HCT116 (cell line): Measurements from ENCODE around the gene ZNF839. TPM values are rescaled to one million over a fixed set of nuclear protein-coding genes. Genes with fewer than 3 reads are reported as not detected.

Source experiments
- ATAC-seq: fragments of 200-7000 bp; cut with Tn5 transposase; 2 replicates; pipeline ENCODE4 v1.9.1; 2020; ENCODE audit warnings: mild to moderate bottlenecking, moderate library complexity
- BruUV-seq: library from RNA; stranded (reverse); fragments of 400-500 nt; replicated peaks from 2 replicates; lab custom pipeline; 2021; lab: Mats Ljungman, UMichigan
- CTCF ChIA-PET: fragments of 300-600 bp; sonication (Branson Sonifier 250); formaldehyde crosslinking; loops from one replicate; lab custom pipeline; 2021; ENCODE audit warnings: antibody characterized with exemption; lab: Charles Lee
- POLR2A ChIA-PET: fragments of 300-600, 350-600 bp; sonication (Branson Sonifier 250); formaldehyde crosslinking; loops from one replicate; lab custom pipeline; 2021; ENCODE audit warnings: antibody characterized with exemption; lab: Charles Lee
- RAD21 ChIA-PET, 2 experiments: fragments of 300-600 bp; sonication (Branson Sonifier 250); formaldehyde crosslinking; loops; one replicate each; lab custom pipeline; 2023; ENCODE audit warnings: low total read pairs in 2 of 2; ENCODE audit not compliant: uncharacterized antibody in 2 of 2, unreplicated experiment in 2 of 2, low non-redundant PET in 1 of 2; lab: Charles Lee
- DNase-seq: peaks from one replicate; pipeline ENCODE4 v3.0.0-alpha.2; 2010; ENCODE audit warnings: low read depth, low spot score
- H2AFZ ChIP-seq: fragments of 200-600 bp; shearing (Covaris generic), sonication (generic); 2 replicates; pipeline ENCODE4 v1.6.1; 2017; ENCODE audit warnings: low read depth, mixed run types, mixed read lengths, antibody characterized with exemption, low read length; ENCODE audit not compliant: poor library complexity, severe bottlenecking
- H3K27ac ChIP-seq: 2 replicates; pipeline ENCODE4 v1.5.1; 2012; ENCODE audit warnings: low read depth, low read length
- H3K27me3 ChIP-seq: fragments of 200-600 bp; sonication (generic); 2 replicates; pipeline ENCODE4 v1.6.1; 2016; ENCODE audit warnings: mixed run types, low read length, mixed read lengths; ENCODE audit not compliant: insufficient read depth
- H3K36me3 ChIP-seq, 2 experiments: fragments of 200-500 bp in 1 of 2; fragments of 200-600 bp in 1 of 2; sonication (Bioruptor generic) in 1 of 2; sonication (generic) in 1 of 2; 2 replicates each; pipeline versions ENCODE4 v1.5.1 to v1.6.1; 2014 to 2016; ENCODE audit warnings: low read length in 2 of 2, inconsistent platforms in 1 of 2, mixed read lengths in 1 of 2, mixed run types in 1 of 2; ENCODE audit not compliant: insufficient read depth in 2 of 2, control insufficient read depth in 1 of 2
- H3K4me1 ChIP-seq, 2 experiments: fragments of 200-600 bp in 1 of 2; sonication (generic) in 1 of 2; 2 replicates each; pipeline versions ENCODE4 v1.5.1 to v1.6.1; 2012 to 2017; ENCODE audit warnings: low read length in 2 of 2, inconsistent platforms in 1 of 2, mild to moderate bottlenecking in 1 of 2, mixed read lengths in 1 of 2, mixed run types in 1 of 2, moderate library complexity in 1 of 2; ENCODE audit not compliant: insufficient read depth in 2 of 2, control insufficient read depth in 1 of 2
- H3K4me2 ChIP-seq: fragments of 200-600 bp; sonication (generic); 2 replicates; pipeline ENCODE4 v1.6.1; 2017; ENCODE audit warnings: mixed run types, low read length, mixed read lengths
- H3K4me3 ChIP-seq, 2 experiments: fragments of 200-600 bp in 1 of 2; sonication (generic) in 1 of 2; replicated peaks in 1 of 2; 2 replicates each; pipeline ENCODE4 v1.5.1; 2011 to 2016; ENCODE audit warnings: low read length in 2 of 2, control low read depth in 1 of 2, low read depth in 1 of 2, mild to moderate bottlenecking in 1 of 2, mixed read lengths in 1 of 2, mixed run types in 1 of 2
- H3K79me2 ChIP-seq: fragments of 200-600 bp; sonication (generic); 2 replicates; pipeline ENCODE4 v1.6.1; 2017; ENCODE audit warnings: mild to moderate bottlenecking, mixed run types, low read length, moderate library complexity, mixed read lengths; ENCODE audit not compliant: insufficient read depth
- H3K9ac ChIP-seq: fragments of 200-600 bp; sonication (generic); 2 replicates; pipeline ENCODE4 v1.6.1; 2016; ENCODE audit warnings: low read length, mixed read lengths
- H3K9me2 ChIP-seq: fragments of 200-600 bp; sonication (generic), shearing (Covaris generic); 2 replicates; pipeline ENCODE4 v1.6.1; 2017; ENCODE audit warnings: mixed run types, mild to moderate bottlenecking, moderate library complexity; ENCODE audit not compliant: insufficient read depth
- H3K9me3 ChIP-seq, 2 experiments: fragments of 200-500 bp in 1 of 2; fragments of 200-600 bp in 1 of 2; sonication (Bioruptor generic) in 1 of 2; sonication (generic) in 1 of 2; 2 replicates each; pipeline ENCODE4 v1.6.1; 2014 to 2017; ENCODE audit warnings: low read length in 2 of 2, mixed read lengths in 2 of 2, inconsistent platforms in 1 of 2, low read depth in 1 of 2, mild to moderate bottlenecking in 1 of 2, mixed run types in 1 of 2, moderate library complexity in 1 of 2; ENCODE audit not compliant: control insufficient read depth in 1 of 2, insufficient read depth in 1 of 2
- H4K20me1 ChIP-seq: fragments of 200-600 bp; sonication (generic), shearing (Covaris generic); 2 replicates; pipeline ENCODE4 v1.6.1; 2017; ENCODE audit warnings: mixed run types, mild to moderate bottlenecking, moderate library complexity; ENCODE audit not compliant: insufficient read depth
- CEBPB ChIP-seq: IDR thresholded peaks from 2 replicates; pipeline ENCODE4 v1.6.1; 2012; ENCODE audit warnings: low read depth
- EGR1 ChIP-seq: IDR thresholded peaks from 2 replicates; pipeline ENCODE4 v1.6.1; 2012; ENCODE audit warnings: low read depth
- EZH2 ChIP-seq: fragments of 200-600 bp; sonication (generic); IDR thresholded peaks from 2 replicates; pipeline ENCODE4 v1.6.1; 2017; ENCODE audit warnings: antibody characterized with exemption, mixed run types
- YY1 ChIP-seq: IDR thresholded peaks from 2 replicates; pipeline ENCODE4 v1.6.1; 2011; ENCODE audit warnings: low read length, low read depth, moderate library complexity, mild to moderate bottlenecking; ENCODE audit not compliant: insufficient replicate concordance; ENCODE audit errors: extremely low read depth
- intact Hi-C: fragments of 100-400 bp; cut with micrococcal nuclease; formaldehyde crosslinking; loops from 2 replicates; pipeline ENCODE4 v1.10.0; 2022
- total RNA-seq: library from RNA; stranded (reverse); gene quantifications from one replicate; pipeline ENCODE4 v1.2.1, GENCODE V29; 2021; ENCODE audit not compliant: unreplicated experiment
- TF ChIP-seq, protein P1 (sequence below), 3 experiments: fragments of 200-600 bp in 1 of 3; sonication (generic) in 1 of 3; IDR thresholded peaks in 2 of 3; conservative IDR thresholded peaks in 1 of 3; 2 replicates each; pipeline ENCODE4 v1.5.1; 2012 to 2017; ENCODE audit warnings: low read depth in 2 of 3, low read length in 2 of 3, antibody characterized with exemption in 1 of 3, borderline replicate concordance in 1 of 3, control low read depth in 1 of 3, mild to moderate bottlenecking in 1 of 3, mixed read lengths in 1 of 3, mixed run types in 1 of 3, moderate library complexity in 1 of 3; ENCODE audit not compliant: insufficient read depth in 1 of 3
- TF ChIP-seq, protein P2 (sequence below): IDR thresholded peaks from 2 replicates; pipeline ENCODE4 v1.6.1; 2012; ENCODE audit warnings: low read depth

Gene ZNF839
- total RNA-seq, 1 experiment from 2014 or later = 17.7 TPM

DNA sequence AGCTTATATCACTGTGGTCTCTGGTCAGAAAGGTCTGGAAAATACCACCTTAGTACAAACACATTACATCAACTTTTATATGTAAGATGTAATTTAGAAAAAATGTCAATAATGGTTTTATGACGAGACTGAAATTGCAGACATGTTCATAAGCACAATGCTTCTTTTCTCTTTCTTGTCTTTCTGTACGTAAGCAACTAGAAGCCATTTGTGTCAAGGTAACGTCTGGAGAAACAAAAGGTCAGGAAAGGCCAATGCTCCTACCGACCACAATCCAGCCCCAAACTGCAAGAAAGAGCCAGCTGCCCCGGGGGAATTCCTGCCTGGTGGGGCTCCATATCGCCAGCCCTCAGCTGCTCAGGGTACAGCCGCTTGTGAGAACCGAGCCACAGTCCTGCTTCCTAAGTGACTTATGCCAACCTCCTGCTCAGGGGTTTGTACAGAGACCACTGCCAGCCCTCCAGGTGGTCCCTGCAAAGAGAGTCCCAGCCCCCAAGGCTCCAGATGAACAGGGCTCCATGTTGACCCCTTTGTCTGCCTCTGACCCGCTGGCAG lies 6.3 kb downstream of the ZNF839 start:
- no peak overlapping the region for H3K4me3 ChIP-seq
- DNase-seq (no peak), ATAC-seq (no peak)
- peaks cover 3 to 15% of the 10 kb centered on the region in 2 experiments; a peak in 3 of 4 replicates for H3K4me1 ChIP-seq
- H3K9me3 ChIP-seq = no peaks in the 10 kb centered on the region
- no peak overlapping the region for H3K27ac ChIP-seq
- no peak overlapping the region for H3K4me2 ChIP-seq
- no TSS peak for BruUV-seq
- no peak overlapping the region for H3K9ac ChIP-seq
- RAD21 ChIA-PET = no interaction called here
- peaks cover 9% of the 10 kb centered on the region for H3K79me2 ChIP-seq
- no peaks in the 10 kb centered on the region for H3K9me2 ChIP-seq
- H4K20me1 ChIP-seq = no peaks in the 10 kb centered on the region
- TF ChIP-seq, protein P1, sequence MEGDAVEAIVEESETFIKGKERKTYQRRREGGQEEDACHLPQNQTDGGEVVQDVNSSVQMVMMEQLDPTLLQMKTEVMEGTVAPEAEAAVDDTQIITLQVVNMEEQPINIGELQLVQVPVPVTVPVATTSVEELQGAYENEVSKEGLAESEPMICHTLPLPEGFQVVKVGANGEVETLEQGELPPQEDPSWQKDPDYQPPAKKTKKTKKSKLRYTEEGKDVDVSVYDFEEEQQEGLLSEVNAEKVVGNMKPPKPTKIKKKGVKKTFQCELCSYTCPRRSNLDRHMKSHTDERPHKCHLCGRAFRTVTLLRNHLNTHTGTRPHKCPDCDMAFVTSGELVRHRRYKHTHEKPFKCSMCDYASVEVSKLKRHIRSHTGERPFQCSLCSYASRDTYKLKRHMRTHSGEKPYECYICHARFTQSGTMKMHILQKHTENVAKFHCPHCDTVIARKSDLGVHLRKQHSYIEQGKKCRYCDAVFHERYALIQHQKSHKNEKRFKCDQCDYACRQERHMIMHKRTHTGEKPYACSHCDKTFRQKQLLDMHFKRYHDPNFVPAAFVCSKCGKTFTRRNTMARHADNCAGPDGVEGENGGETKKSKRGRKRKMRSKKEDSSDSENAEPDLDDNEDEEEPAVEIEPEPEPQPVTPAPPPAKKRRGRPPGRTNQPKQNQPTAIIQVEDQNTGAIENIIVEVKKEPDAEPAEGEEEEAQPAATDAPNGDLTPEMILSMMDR (IDR thresholded peaks at IDR 0.05 in 2 of 3, conservative IDR thresholded peaks at IDR 0.05 in 1 of 3; ENCODE audit: borderline replicate concordance in 1 of 3, insufficient read depth in 1 of 3, low read depth in 2 of 3, low read length in 2 of 3) = no peak
- TF ChIP-seq EZH2 (no peak), CEBPB (no peak), EGR1 (no peak), YY1 (no peak)
- TF ChIP-seq, protein P2, sequence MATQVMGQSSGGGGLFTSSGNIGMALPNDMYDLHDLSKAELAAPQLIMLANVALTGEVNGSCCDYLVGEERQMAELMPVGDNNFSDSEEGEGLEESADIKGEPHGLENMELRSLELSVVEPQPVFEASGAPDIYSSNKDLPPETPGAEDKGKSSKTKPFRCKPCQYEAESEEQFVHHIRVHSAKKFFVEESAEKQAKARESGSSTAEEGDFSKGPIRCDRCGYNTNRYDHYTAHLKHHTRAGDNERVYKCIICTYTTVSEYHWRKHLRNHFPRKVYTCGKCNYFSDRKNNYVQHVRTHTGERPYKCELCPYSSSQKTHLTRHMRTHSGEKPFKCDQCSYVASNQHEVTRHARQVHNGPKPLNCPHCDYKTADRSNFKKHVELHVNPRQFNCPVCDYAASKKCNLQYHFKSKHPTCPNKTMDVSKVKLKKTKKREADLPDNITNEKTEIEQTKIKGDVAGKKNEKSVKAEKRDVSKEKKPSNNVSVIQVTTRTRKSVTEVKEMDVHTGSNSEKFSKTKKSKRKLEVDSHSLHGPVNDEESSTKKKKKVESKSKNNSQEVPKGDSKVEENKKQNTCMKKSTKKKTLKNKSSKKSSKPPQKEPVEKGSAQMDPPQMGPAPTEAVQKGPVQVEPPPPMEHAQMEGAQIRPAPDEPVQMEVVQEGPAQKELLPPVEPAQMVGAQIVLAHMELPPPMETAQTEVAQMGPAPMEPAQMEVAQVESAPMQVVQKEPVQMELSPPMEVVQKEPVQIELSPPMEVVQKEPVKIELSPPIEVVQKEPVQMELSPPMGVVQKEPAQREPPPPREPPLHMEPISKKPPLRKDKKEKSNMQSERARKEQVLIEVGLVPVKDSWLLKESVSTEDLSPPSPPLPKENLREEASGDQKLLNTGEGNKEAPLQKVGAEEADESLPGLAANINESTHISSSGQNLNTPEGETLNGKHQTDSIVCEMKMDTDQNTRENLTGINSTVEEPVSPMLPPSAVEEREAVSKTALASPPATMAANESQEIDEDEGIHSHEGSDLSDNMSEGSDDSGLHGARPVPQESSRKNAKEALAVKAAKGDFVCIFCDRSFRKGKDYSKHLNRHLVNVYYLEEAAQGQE = no peak
- TF ChIP-seq, all 23 proteins: peak for 0
- CTCF ChIA-PET = no interaction called here
- POLR2A ChIA-PET = no interaction called here
- Histone ChIP-seq H3K36me3 (no peaks in the 10 kb centered on the region; a peak in 1 of 4 replicates), H3K27me3 (no peaks in the 10 kb centered on the region), H2AFZ (no peak overlapping the region)
- intact Hi-C loops = no loop called here
